8988T (cell line): ENCODE results near the gene GABPB2.
"Not testable (repeated sequence)": the region's sequence is repeated elsewhere in the genome, so short reads cannot be mapped to it uniquely, and the experiment has no call there.

Source experiments
- DNase-seq: peaks from one replicate; pipeline ENCODE4 v3.0.0; 2011

The GABPB2 gene

DNA sequence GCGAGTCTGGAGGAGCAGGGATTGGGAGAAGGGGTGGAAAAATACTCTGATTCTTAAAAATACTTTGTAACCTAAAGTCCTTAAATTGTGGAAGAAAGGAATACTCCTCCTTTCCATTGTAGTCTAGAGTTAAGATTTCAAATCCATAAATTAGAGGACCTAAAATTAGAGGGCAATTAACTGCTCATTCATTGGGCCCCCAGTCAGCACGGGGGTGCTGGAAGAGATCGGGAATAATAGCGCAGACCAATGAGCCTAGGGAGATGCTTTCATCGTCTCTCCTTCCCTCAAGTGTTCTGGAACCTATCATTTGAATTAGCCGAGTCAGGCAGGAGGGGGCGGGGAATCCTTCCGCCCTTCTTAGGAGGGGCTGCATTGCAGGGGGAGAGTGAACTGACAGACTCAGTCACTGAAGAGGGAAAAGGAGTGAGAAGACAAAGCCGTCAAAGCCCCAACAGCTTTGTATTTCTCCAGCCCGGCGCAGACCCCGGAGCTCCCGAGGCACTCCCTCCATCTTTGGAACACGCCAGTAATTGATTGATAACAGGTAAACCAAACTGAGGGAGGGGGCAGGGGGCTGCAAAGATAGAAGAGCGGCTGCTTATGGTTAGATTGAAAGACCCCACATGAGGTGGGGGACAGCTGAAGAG, 10.4 kb upstream of the GABPB2 start, which contains the start of gene MLLT11:
MLLT11 (plus strand) TSS at position 391 of the 650 bp plus-strand sequence. CDS start 6,828 bp downstream, outside the sequence.
- DNase-seq, result no peak

GRCh38 chr1:151060657-151061421, 9.7 kb upstream of the GABPB2 start:
- DNase-seq, result no peak

GRCh38 chr1:151061704-151062103, 8.9 kb upstream of the GABPB2 start:
- no peak for DNase-seq

- DNase-seq, result no peak
These were observed 7.7 kb upstream of the GABPB2 start for GRCh38 chr1:151062741-151063371.

GRCh38 chr1:151065089-151065645, 5.4 kb upstream of the GABPB2 start:
- no peak for DNase-seq

- no peak for DNase-seq
These were observed 3.4 kb upstream of the GABPB2 start for GRCh38 chr1:151067185-151067584.

- DNase-seq, result no peak
These were observed 1.5 kb upstream of the GABPB2 start for GRCh38 chr1:151069103-151069486.

DNA sequence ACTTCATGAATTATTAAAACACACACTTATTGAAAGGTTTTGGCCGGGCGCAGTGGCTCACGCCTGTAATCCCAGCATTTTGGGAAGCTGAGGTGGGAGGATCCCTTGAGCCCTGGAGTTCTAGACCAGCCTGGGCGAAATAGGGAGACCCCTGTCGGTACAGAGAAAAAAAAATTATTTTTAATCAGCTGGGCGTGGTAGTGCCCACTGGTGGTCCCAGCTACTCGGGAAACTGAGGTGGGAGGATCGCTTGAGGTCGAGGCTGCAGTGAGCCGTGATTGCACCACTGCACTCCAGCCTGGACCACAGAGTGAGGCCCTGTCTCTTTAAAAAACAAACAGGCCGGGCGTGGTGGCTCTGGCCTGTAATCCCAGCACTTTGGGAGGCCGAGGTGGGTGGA, 1.7 kb downstream of the GABPB2 start:
- DNase-seq, result no peak

- no peak for DNase-seq
These were observed 15.5 kb downstream of the GABPB2 start for GRCh38 chr1:151085953-151086559.

GRCh38 chr1:151097426-151097825, 26.9 kb downstream of the GABPB2 start:
- DNase-seq, result not testable (repeated sequence)

DNA sequence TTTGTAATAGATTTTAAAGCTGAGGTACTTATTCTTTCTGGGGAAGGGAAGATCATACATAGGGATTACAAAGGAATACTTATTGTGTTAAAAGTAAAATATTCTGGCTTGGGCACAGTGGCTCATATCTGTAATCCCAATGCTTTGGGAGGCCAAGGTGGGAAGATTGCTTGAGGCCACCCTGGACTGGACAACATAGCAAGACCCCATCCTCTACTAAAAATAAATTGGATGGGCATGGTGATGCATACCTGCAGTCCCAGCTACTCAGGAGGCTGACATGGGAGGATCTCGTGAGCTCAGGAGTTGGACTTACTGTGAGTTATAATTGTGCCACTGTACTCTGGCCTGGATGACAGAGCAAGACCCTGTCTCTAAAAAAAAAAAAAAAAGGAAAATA, 27.6 kb downstream of the GABPB2 start:
- DNase-seq, result no peak

DNA sequence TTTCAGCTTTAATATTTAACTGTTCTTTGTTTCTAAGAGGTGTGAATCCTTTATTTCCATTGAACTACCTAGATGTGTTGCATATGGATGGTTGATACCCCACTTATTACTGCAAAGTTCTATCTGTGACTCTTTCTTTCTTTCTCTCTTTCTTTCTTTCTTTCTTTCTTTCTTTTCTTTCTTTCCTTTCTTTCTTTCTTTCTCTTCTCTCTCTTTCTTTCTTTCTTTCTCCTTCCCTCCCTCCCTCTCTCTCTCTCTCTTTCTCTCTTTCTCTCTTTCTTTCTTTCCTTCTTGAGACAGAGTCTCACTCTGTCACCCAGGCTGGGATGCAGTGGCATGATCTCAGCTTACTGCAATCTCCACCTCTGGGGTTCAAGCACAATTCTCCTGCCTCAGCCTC, 34.1 kb downstream of the GABPB2 start:
- no peak for DNase-seq

DNA sequence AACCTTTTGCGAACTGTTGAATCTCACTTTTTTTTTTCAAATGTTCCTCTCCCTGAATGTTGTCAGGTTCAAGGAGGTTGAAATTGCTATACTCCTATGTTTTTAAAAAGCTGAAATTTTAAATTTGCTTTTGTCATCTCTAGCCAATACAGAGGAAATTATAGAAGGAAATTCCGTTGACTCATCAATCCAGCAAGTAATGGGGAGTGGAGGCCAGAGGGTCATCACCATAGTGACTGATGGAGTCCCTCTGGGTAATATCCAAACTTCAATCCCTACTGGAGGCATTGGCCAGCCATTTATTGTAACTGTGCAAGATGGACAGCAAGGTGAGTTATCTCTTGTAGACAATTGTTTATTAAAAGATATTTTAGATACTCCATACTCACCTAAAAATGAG, 36.3 kb downstream of the GABPB2 start:
- no peak for DNase-seq

DNA sequence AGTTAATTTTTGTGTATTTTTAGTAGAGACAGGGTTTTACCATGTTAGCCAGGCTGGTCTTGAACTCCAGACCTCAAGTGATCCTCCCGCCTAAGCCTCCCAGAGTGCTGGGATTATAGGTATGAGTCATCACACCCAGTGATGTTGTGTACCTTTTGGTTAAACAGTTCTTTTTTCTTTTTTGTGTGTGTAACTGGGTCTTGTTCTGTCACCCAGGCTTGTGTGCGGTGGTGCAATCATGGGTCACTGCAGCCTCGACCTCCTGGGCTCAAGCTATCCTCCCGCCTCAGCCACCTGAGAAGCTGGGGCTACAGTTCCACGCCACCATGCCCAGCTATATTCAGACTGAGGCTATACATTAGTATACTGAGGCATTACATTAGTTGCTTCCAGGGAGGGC, 37.8 kb downstream of the GABPB2 start:
- no peak for DNase-seq

DNA sequence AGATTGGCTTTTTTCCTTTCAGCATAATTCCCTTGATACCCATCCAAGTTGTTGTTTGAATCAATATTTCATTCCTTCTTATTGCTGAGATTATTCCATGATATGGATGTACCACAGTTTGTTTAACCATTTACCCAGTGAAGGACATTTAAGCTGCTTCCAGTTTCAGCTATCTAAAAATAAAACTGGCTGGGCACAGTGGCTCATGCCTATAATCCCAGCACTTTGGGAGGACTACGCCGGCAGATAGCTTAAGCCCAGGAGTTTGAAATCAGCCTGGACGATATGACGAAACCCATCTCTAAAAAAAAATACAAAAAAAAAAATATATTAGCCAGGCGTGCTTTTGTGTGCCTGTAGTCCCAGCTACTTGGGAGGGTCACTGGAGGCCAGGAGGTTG, 43.3 kb downstream of the GABPB2 start:
- no peak for DNase-seq

DNA sequence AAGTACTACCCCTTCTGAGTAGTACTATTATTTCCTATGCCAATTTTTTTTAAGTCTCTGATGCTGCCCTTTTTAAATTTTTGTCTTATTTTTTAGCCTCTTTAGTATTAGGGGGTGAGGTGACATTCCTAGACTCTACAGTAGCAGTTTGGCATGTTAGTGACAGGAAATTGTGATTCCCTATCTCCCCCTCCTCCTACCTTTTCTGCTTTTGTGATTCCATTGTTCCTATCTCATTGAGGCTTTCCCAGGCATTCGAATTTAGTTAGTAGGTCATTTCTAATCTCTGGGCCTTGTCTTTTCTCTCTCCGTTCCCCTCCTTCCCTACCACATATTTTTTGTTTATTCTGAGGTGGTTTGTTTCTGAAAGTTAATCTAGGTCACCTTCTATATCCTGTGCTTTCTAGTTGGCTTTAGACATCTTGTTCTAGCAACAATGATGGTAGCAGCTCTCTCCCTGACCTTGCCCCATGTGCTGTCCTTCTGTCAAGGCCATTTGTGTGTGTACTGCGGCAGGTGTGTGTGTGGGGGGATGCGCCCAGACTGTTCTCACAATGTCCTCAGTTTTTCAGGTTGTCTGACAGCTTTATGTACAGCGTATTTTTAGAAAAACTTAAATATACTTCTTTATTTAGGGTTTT, 54.3 kb downstream of the GABPB2 start:
- no peak for DNase-seq

GRCh38 chr1:151128800-151129199, 58.2 kb downstream of the GABPB2 start:
- DNase-seq, result no peak

GRCh38 chr1:151130987-151131586, 60.5 kb downstream of the GABPB2 start:
- DNase-seq, result no peak

GRCh38 chr1:151131701-151132334, 61.3 kb downstream of the GABPB2 start:
- DNase-seq, result no peak

DNA sequence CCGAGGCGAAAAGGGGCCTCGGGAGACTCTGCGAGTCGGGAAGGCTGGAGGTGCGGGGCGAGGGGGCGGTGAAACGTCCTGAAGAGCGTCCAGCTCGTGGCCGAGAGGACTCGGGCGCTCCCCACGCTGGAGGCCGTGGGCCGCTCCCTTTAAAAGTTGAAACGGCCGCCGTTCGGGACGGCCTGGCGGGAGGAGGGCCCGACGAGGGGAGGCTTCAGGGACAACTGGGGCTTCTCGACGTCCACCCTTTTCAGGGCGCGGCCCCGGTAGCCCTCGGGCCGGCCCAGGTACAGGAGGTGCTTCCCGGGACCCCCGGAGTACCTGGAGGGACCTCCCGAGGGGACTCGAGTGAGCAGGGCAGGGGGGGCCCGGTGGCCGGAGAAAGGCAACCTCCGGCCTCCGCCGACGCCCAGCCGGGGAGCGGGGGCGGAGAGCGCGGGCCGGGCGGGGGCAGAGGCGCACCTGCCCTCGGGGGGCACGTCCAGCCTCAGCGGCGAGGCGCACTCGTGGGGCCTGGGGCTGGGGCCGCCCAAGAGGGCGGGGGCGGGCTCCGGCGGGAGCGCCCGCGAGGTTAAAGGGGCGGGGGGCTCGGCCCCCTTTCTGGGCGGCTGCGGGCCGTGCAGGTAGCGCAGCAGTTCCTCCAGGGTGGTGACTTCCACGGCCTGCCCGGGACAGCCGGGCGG, 61.9 kb downstream of the GABPB2 start:
- DNase-seq, result no peak
